Astrocyte (in vitro differentiated cells and primary cell): ENCODE results near the gene FBLN1. TPM values are rescaled to one million over a fixed set of nuclear protein-coding genes. Genes with fewer than 3 reads are reported as not detected.

Source experiments
- DNase-seq: peaks from one replicate; pipeline ENCODE4 v3.0.0-alpha.2; 2010; ENCODE audit warnings: low read depth
- FAIRE-seq: peaks from 2 replicates; lab custom pipeline; 2011; peaks lifted over from hg19 to GRCh38; lab: Jason Lieb, UNC
- H2AFZ ChIP-seq: 2 replicates; pipeline ENCODE4 v1.6.0; 2012; ENCODE audit warnings: low read depth, low read length, inconsistent platforms
- H3K27ac ChIP-seq: 2 replicates; pipeline ENCODE4 v1.5.1; 2011; ENCODE audit warnings: low read depth, low read length, inconsistent platforms
- H3K27me3 ChIP-seq: 2 replicates; pipeline ENCODE4 v1.6.0; 2011; ENCODE audit warnings: low read length, inconsistent platforms; ENCODE audit not compliant: insufficient read depth
- H3K36me3 ChIP-seq: 2 replicates; pipeline ENCODE4 v1.5.1; 2011; ENCODE audit warnings: low read length, inconsistent platforms; ENCODE audit not compliant: insufficient read depth
- H3K4me1 ChIP-seq: 2 replicates; pipeline ENCODE4 v1.5.1; 2011; ENCODE audit warnings: low read length, inconsistent platforms; ENCODE audit not compliant: insufficient read depth
- H3K4me2 ChIP-seq: 2 replicates; pipeline ENCODE4 v1.6.0; 2012; ENCODE audit warnings: low read length, inconsistent platforms
- H3K4me3 ChIP-seq: 2 replicates; pipeline ENCODE4 v1.5.1; 2011; ENCODE audit warnings: low read depth, mild to moderate bottlenecking, low read length, inconsistent platforms; ENCODE audit not compliant: insufficient read depth
- H3K79me2 ChIP-seq: 2 replicates; pipeline ENCODE4 v1.6.0; 2012; ENCODE audit warnings: mild to moderate bottlenecking, low read length, inconsistent platforms; ENCODE audit not compliant: insufficient read depth
- H3K9ac ChIP-seq: 2 replicates; pipeline ENCODE4 v1.6.0; 2012; ENCODE audit warnings: mild to moderate bottlenecking, low read length, inconsistent platforms
- H3K9me3 ChIP-seq: 2 replicates; pipeline ENCODE4 v1.5.1; 2012; ENCODE audit warnings: low read depth, mild to moderate bottlenecking, low read length, inconsistent platforms; ENCODE audit not compliant: insufficient read depth
- H4K20me1 ChIP-seq: 2 replicates; pipeline ENCODE4 v1.6.0; 2012; ENCODE audit warnings: low read length, inconsistent platforms; ENCODE audit not compliant: insufficient read depth
- H3K27ac Mint-ChIP-seq: one replicate; pipeline ENCODE4 v1.8.0; 2021; ENCODE audit warnings: mild to moderate bottlenecking, mixed read lengths; ENCODE audit not compliant: unreplicated experiment
- H3K27me3 Mint-ChIP-seq: one replicate; pipeline ENCODE4 v1.8.0; 2021; ENCODE audit warnings: low read depth, mixed read lengths; ENCODE audit not compliant: unreplicated experiment
- H3K36me3 Mint-ChIP-seq: one replicate; pipeline ENCODE4 v1.8.0; 2021; ENCODE audit warnings: low read depth, mixed read lengths; ENCODE audit not compliant: unreplicated experiment
- H3K4me1 Mint-ChIP-seq: one replicate; pipeline ENCODE4 v1.8.0; 2021; ENCODE audit warnings: low read depth, mixed read lengths; ENCODE audit not compliant: unreplicated experiment
- H3K4me3 Mint-ChIP-seq: one replicate; pipeline ENCODE4 v1.8.0; 2021; ENCODE audit warnings: mild to moderate bottlenecking, moderate library complexity, mixed read lengths; ENCODE audit not compliant: unreplicated experiment
- H3K9me3 Mint-ChIP-seq: one replicate; pipeline ENCODE4 v1.8.0; 2021; ENCODE audit warnings: mild to moderate bottlenecking, mixed read lengths; ENCODE audit not compliant: unreplicated experiment
- CTCF ChIP-seq: IDR thresholded peaks from 2 replicates; pipeline ENCODE4 v1.5.1; 2011; ENCODE audit warnings: low read depth, mild to moderate bottlenecking, inconsistent platforms, low read length, moderate library complexity; ENCODE audit not compliant: insufficient read depth
- EZH2 ChIP-seq: IDR thresholded peaks from 2 replicates; pipeline ENCODE4 v1.6.1; 2012; ENCODE audit warnings: mild to moderate bottlenecking, low read length, inconsistent platforms; ENCODE audit not compliant: insufficient read depth
- total RNA-seq: library from RNA; stranded (reverse); gene quantifications from 2 replicates; pipeline ENCODE4 v1.2.1, GENCODE V29; 2021

FBLN1 gene
- total RNA-seq, 1 donor from 2014 or later = 69.2 TPM

- peaks cover 9% of the 10 kb centered on the region for H3K4me1 ChIP-seq
- peaks cover 9% of the 10 kb centered on the region for H4K20me1 ChIP-seq
- H3K9me3 ChIP-seq = no peaks in the 10 kb centered on the region
- FAIRE-seq = no peak
- H3K36me3 Mint-ChIP-seq = peaks cover 2% of the 10 kb centered on the region
- no peak overlapping the region for H3K27ac ChIP-seq
- no peaks in the 10 kb centered on the region for H3K27me3 ChIP-seq
- H3K27ac Mint-ChIP-seq = no peak overlapping the region
- no peak for DNase-seq
- no peaks in the 10 kb centered on the region for H3K79me2 ChIP-seq
- H3K9ac ChIP-seq = no peak overlapping the region
- no peaks in the 10 kb centered on the region for H3K36me3 ChIP-seq
- H3K4me1 Mint-ChIP-seq = peaks cover 8% of the 10 kb centered on the region
- H3K4me3 ChIP-seq = no peak overlapping the region
- no peak overlapping the region for H3K4me2 ChIP-seq
- peaks cover 50% of the 10 kb centered on the region for H3K27me3 Mint-ChIP-seq
- TF ChIP-seq EZH2 = no peak
- TF ChIP-seq CTCF = no peak
- H3K4me3 Mint-ChIP-seq = no peak overlapping the region
- H2AFZ ChIP-seq = no peak overlapping the region
- H3K9me3 Mint-ChIP-seq = no peaks in the 10 kb centered on the region
These were observed 78.2 kb downstream of the FBLN1 start for GRCh38 chr22:45580726-45581381.

GRCh38 chr22:45581549-45582080, 78.9 kb downstream of the FBLN1 start:
- H3K4me2 ChIP-seq = no peak overlapping the region
- no peak for FAIRE-seq
- DNase-seq = no peak
- H3K79me2 ChIP-seq = no peaks in the 10 kb centered on the region
- Mint-ChIP-seq H3K36me3 (no peaks in the 10 kb centered on the region), H3K27me3 (peaks cover 43% of the 10 kb centered on the region), H3K27ac (no peak overlapping the region), H3K9me3 (no peaks in the 10 kb centered on the region), H3K4me3 (no peak overlapping the region), H3K4me1 (peaks cover 8% of the 10 kb centered on the region)
- no peak overlapping the region for H3K4me3 ChIP-seq
- no peaks in the 10 kb centered on the region for H3K27me3 ChIP-seq
- H4K20me1 ChIP-seq = peaks cover 9% of the 10 kb centered on the region
- no peak overlapping the region for H2AFZ ChIP-seq
- H3K4me1 ChIP-seq = peaks cover 9% of the 10 kb centered on the region
- no peak overlapping the region for H3K9ac ChIP-seq
- no peaks in the 10 kb centered on the region for H3K36me3 ChIP-seq
- H3K9me3 ChIP-seq = no peaks in the 10 kb centered on the region
- H3K27ac ChIP-seq = no peak overlapping the region
- TF ChIP-seq CTCF (no peak), EZH2 (no peak)

GRCh38 chr22:45582236-45582954, 79.7 kb downstream of the FBLN1 start:
- no peak for DNase-seq
- no peaks in the 10 kb centered on the region for H3K79me2 ChIP-seq
- peaks cover 8% of the 10 kb centered on the region for H3K4me1 Mint-ChIP-seq

More at GRCh38 chr22:45582236-45582954, 79.7 kb downstream of the FBLN1 start:
- Histone ChIP-seq H3K27me3 (no peaks in the 10 kb centered on the region), H3K36me3 (no peaks in the 10 kb centered on the region), H3K4me2 (no peak overlapping the region), H4K20me1 (peaks cover 9% of the 10 kb centered on the region), H2AFZ (no peak overlapping the region), H3K9ac (no peak overlapping the region), H3K4me3 (no peak overlapping the region), H3K4me1 (peaks cover 9% of the 10 kb centered on the region), H3K9me3 (no peaks in the 10 kb centered on the region), H3K27ac (no peak overlapping the region)
- TF ChIP-seq EZH2 (no peak), CTCF (no peak)
- H3K27ac Mint-ChIP-seq = no peak overlapping the region
- no peak overlapping the region for H3K4me3 Mint-ChIP-seq
- peaks cover 38% of the 10 kb centered on the region for H3K27me3 Mint-ChIP-seq
- no peaks in the 10 kb centered on the region for H3K9me3 Mint-ChIP-seq
- no peaks in the 10 kb centered on the region for H3K36me3 Mint-ChIP-seq
- no peak for FAIRE-seq
